Loucy (cell line): ENCODE results near the gene RFC1.

Experiments
- H2AFZ ChIP-seq: fragments of 200-600 bp; sonication (generic); 2 replicates; pipeline ENCODE4 v1.6.0; 2016; ENCODE audit warnings: antibody characterized with exemption, mild to moderate bottlenecking, low read length, moderate library complexity
- H3F3A ChIP-seq: fragments of 200-600 bp; 2 replicates; pipeline ENCODE4 v1.6.0; 2016; ENCODE audit warnings: antibody characterized with exemption, low read depth, mild to moderate bottlenecking
- H3K27me3 ChIP-seq: fragments of 200-600 bp; sonication (generic); 2 replicates; pipeline ENCODE4 v1.6.1; 2014; ENCODE audit warnings: low read length, mild to moderate bottlenecking; ENCODE audit not compliant: insufficient read depth, poor library complexity, severe bottlenecking
- H3K36me3 ChIP-seq: fragments of 200-600 bp; sonication (generic); 2 replicates; pipeline ENCODE4 v1.6.1; 2016; ENCODE audit warnings: low read length; ENCODE audit not compliant: insufficient read depth
- H3K4me1 ChIP-seq: fragments of 200-600 bp; sonication (generic); 2 replicates; pipeline ENCODE4 v1.5.1; 2014; ENCODE audit warnings: low read length, mild to moderate bottlenecking; ENCODE audit not compliant: insufficient read depth, poor library complexity, severe bottlenecking
- H3K4me2 ChIP-seq: fragments of 200-600 bp; sonication (generic); 2 replicates; pipeline ENCODE4 v1.6.0; 2014; ENCODE audit warnings: antibody characterized with exemption, low read length, low read depth, mild to moderate bottlenecking; ENCODE audit not compliant: poor library complexity, severe bottlenecking
- H3K4me3 ChIP-seq: fragments of 200-600 bp; sonication (generic); 2 replicates; pipeline ENCODE4 v1.5.1; 2014; ENCODE audit warnings: low read length, mild to moderate bottlenecking, mixed read lengths; ENCODE audit not compliant: poor library complexity, severe bottlenecking
- H3K79me2 ChIP-seq: fragments of 200-600 bp; sonication (generic); 2 replicates; pipeline ENCODE4 v1.6.1; 2014; ENCODE audit warnings: low read length; ENCODE audit not compliant: insufficient read depth
- H3K9ac ChIP-seq: fragments of 200-600 bp; sonication (generic); 2 replicates; pipeline ENCODE4 v1.6.0; 2014; ENCODE audit warnings: mild to moderate bottlenecking, low read depth, low read length, moderate library complexity; ENCODE audit not compliant: poor library complexity, severe bottlenecking
- H3K9me2 ChIP-seq: fragments of 200-600 bp; sonication (generic); replicated peaks from 2 replicates; pipeline ENCODE4 v1.6.1; 2016; ENCODE audit warnings: low read depth, low read length, mixed read lengths
- H3K9me3 ChIP-seq: fragments of 200-600 bp; sonication (generic); 2 replicates; pipeline ENCODE4 v1.6.1; 2014; ENCODE audit warnings: mild to moderate bottlenecking, antibody characterized with exemption, low read length, low read depth; ENCODE audit not compliant: insufficient read depth
- H4K20me1 ChIP-seq: fragments of 200-600 bp; sonication (generic); 2 replicates; pipeline ENCODE4 v1.6.0; 2014; ENCODE audit warnings: antibody characterized with exemption, low read length, mild to moderate bottlenecking; ENCODE audit not compliant: insufficient read depth, poor library complexity, severe bottlenecking
- CTCF ChIP-seq: fragments of 200-600 bp; sonication (generic); conservative IDR thresholded peaks from 2 replicates; pipeline ENCODE4 v1.5.1; 2014; ENCODE audit warnings: mild to moderate bottlenecking, antibody characterized with exemption, low read length
- EZH2phosphoT487 ChIP-seq: fragments of 200-600 bp; IDR thresholded peaks from 2 replicates; pipeline ENCODE4 v1.6.1; 2018; ENCODE audit warnings: antibody characterized with exemption, mild to moderate bottlenecking, moderate library complexity, borderline replicate concordance

RFC1 gene

GRCh38 chr4:39274503-39274902, 91.7 kb downstream of the RFC1 start:
- TF ChIP-seq EZH2phosphoT487 (no peak), CTCF (no peak)
- Histone ChIP-seq H4K20me1 (no peaks in the 10 kb centered on the region), H3K27me3 (no peaks in the 10 kb centered on the region), H3K79me2 (no peaks in the 10 kb centered on the region), H3K4me2 (no peak overlapping the region), H3K9ac (no peak overlapping the region), H2AFZ (no peak overlapping the region), H3F3A (no peaks in the 10 kb centered on the region), H3K4me3 (no peak overlapping the region), H3K4me1 (no peaks in the 10 kb centered on the region), H3K36me3 (no peaks in the 10 kb centered on the region), H3K9me2 (no peaks in the 10 kb centered on the region), H3K9me3 (no peaks in the 10 kb centered on the region)

GRCh38 chr4:39263895-39264294, 102.3 kb downstream of the RFC1 start:
- Histone ChIP-seq H3F3A (no peaks in the 10 kb centered on the region), H3K9me2 (no peaks in the 10 kb centered on the region), H4K20me1 (no peaks in the 10 kb centered on the region), H3K79me2 (no peaks in the 10 kb centered on the region), H3K9ac (no peak overlapping the region), H3K9me3 (no peaks in the 10 kb centered on the region), H2AFZ (no peak overlapping the region), H3K4me1 (no peaks in the 10 kb centered on the region), H3K36me3 (no peaks in the 10 kb centered on the region), H3K4me3 (no peak overlapping the region), H3K27me3 (no peaks in the 10 kb centered on the region), H3K4me2 (no peak overlapping the region)
- TF ChIP-seq CTCF = no peak

- no peak for TF ChIP-seq EZH2phosphoT487
- TF ChIP-seq CTCF = no peak
- Histone ChIP-seq H4K20me1 (no peaks in the 10 kb centered on the region), H3K4me2 (no peak overlapping the region)
These were observed 106.4 kb downstream of the RFC1 start for GRCh38 chr4:39259571-39260330.

More at GRCh38 chr4:39259571-39260330, 106.4 kb downstream of the RFC1 start:
- no peak overlapping the region for H2AFZ ChIP-seq
- no peaks in the 10 kb centered on the region for H3K27me3 ChIP-seq
- no peaks in the 10 kb centered on the region for H3K79me2 ChIP-seq
- H3F3A ChIP-seq = no peaks in the 10 kb centered on the region
- no peaks in the 10 kb centered on the region for H3K9me3 ChIP-seq
- H3K4me3 ChIP-seq = no peak overlapping the region
- no peaks in the 10 kb centered on the region for H3K9me2 ChIP-seq
- H3K9ac ChIP-seq = no peak overlapping the region
- no peaks in the 10 kb centered on the region for H3K36me3 ChIP-seq
- no peaks in the 10 kb centered on the region for H3K4me1 ChIP-seq
